GM23248 (cell line): ENCODE results near the gene PIGH.

Experiments
- EZH2 ChIP-seq: fragments of 200-600 bp; sonication (generic); IDR thresholded peaks from 2 replicates; pipeline ENCODE4 v1.6.1; 2018; ENCODE audit warnings: antibody characterized with exemption, mild to moderate bottlenecking; ENCODE audit not compliant: insufficient read depth, poor library complexity, severe bottlenecking
- EZH2phosphoT487 ChIP-seq: fragments of 200-600 bp; sonication (generic); IDR thresholded peaks from 2 replicates; pipeline ENCODE4 v1.6.1; 2018; ENCODE audit warnings: antibody characterized with exemption, moderate library complexity, mild to moderate bottlenecking, low read depth; ENCODE audit not compliant: insufficient read depth

DNA sequence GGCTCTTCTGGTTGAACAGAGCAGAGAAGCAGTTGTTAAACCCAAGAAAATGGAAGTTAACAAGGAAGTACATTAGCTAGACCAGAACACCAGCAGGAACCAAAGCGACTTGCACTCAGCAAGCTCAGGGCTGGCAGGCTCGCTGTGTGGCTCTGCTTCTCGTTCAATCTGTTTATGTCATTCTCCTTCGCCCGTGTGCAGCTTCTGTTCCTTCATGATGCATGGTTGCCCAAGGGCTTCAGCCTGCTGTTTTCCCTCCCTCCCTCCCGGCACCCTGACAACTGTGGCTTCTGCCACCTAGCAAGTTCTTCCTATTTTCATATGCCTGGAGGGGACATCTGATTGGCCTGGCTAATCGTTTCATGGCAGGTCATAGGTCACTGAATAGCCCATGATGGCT is 25.3 kb downstream of the PIGH start:
- TF ChIP-seq EZH2 (no peak), EZH2phosphoT487 (no peak)
